Stimulated activated CD4-positive, alpha-beta T cell treated with anti-CD3 and anti-CD28 coated beads, Interleukin-1b, Interleukin-23, amount 100 ng/mL, for 4 hours (primary cell): ENCODE results near the gene SLC4A8.
"Not testable (repeated sequence)": the region's sequence is repeated elsewhere in the genome, so short reads cannot be mapped to it uniquely, and the experiment has no call there.

Experiments
- DNase-seq, 2 donors: peaks; one replicate each; pipeline ENCODE4 v3.0.0-alpha.2; 2020; ENCODE audit warnings: low read depth in 2 of 2

The SLC4A8 gene

DNA sequence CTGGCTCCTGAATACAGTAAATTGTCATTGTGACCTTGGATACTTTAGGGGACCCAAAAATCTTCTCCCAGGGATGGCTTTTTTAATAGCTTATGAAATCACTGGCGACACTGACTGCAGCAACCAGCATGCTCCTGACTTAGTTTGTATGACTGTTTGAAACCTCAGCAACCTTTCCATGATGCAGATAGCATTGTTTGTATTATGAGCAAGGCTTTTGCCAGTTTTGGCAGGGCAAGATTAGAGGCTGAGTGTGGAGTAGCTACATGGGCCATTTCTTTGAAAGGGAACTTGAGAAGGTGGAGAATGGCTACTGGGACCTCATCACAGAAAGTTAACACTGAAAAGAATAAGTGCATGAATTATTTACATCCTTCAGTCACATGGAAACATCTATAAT lies 50.9 kb downstream of the SLC4A8 start:
- DNase-seq = no peak

DNA sequence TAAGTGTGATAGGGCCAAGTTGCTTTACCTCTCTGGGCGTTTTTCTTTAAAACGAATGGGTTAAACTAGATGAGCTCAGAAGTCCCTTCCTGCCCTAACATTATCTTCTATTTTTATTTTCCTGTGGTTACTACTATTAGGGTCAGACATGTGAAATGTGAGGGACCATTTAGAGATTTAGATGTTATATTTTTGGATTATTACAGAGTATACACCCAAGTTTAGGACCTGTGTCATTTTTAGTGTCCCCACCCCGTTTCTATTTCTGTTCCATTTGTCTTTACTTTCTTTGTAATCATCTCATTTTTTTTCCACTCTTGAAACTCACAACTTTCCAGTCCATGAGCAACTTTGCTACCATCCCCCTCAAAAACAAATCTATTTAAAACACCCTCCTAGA lies 56.3 kb downstream of the SLC4A8 start:
- DNase-seq = no peak

DNA sequence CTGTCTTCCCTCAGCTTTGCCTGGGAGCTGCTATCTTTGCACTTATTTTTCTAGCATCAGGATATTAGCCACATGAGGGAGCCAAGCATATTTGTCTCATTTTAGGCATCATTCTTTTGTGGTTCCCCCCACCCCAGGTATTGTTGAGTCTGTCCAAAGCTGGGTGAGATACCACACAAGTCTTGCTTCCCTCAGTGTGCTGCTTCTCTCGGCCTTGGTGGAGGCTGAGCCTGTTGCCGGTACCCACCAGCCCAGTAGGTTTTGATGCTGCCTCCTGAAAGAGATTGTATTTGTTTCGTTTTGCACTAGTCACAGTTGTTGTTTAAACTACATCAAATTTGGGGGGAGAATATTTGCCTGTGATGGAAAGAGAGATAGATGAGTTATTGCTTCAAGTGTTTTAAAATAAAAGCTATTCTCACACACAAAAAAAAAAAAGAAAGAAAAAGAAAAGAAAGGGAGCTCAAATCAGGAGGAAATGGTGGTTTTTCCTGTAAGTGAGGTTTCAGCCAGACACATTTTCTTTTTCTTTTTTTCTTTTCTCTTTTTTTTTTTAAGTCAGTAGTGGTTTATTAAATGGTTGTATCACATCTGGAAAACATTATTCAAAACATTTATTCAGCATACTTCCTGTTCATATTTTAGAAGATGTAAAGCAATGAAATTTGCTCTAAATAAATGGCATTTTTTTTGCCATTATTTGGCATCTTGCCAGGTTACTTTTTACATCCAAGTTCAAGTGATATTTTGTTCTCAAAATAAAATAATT lies 58.5 kb downstream of the SLC4A8 start:
- DNase-seq = peak; percentile 7 to 18

DNA sequence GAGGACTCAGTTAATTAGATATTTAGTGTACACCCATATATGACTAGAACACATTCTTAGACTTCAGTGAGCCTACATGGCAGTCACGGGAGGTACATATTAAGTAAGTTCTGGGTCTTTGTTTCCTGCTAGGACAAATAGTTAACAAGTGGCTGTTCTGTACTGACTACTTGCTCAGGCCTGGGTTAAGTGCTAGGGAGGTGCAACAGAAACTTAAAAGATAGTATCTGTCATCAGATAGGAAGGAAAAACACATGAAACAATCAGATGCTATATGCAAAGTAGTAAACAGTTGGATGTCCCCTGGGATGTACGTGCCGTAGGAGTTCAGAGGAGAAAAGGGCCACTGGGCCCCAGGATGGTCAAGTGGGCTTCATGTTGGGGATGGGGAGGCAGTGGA lies 59.5 kb downstream of the SLC4A8 start:
- no peak for DNase-seq

DNA sequence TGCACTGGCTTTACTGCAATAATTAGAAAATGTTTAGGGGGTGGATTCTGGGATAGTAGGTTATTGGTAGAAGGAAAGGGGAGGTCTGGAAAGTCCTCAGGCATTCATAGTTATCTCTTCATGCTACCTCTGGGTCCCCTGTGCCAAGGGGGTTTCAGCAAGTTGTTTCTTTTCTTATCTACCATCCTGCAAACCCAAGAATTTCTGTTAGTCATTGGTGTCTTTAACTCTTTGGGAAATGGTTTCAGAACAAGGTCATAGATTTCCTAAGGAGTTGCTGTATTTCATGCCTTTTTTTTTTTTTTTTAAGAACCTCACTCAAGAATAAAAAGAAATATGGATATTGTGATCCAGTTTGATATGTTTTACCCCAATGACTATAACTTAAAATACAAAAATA lies 63.6 kb downstream of the SLC4A8 start:
- DNase-seq = no peak

DNA sequence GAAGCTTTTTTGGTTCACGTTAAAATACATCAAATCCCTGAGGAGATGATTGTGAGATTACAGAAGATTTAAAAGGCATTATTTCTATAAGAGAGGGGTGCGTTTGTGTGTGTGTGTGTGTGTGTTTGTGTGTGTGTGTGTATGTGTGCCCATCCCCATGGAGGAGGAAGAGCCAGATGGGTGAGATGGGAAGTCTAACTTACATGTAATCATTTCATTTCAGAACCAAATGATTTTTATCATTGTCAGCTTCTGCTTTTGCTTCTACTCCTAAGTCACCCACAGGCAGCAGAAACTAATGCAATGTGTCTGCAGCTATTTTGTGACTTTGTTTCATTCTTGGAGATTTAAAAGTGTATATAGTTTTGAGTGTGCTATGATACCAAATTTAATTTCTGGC lies 68.7 kb downstream of the SLC4A8 start:
- DNase-seq = no peak

DNA sequence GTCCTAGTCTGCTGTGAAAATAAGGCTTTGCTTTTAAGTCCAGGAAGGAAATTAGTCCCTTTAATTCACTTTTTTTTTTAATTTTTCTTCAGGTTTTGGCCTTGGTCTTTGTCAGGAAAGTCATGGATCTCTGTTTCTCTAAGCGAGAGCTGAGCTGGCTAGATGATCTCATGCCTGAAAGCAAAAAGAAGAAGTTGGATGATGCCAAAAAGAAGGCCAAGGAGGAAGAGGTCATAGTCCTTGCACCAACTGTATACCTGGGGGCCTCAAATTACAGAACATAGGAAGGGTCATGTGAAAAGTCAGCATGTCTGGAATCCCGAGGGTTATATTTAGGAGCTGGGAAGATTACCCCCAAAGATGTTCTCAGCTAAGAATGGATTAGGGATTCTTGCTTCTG lies 72.3 kb downstream of the SLC4A8 start:
- no peak for DNase-seq

DNA sequence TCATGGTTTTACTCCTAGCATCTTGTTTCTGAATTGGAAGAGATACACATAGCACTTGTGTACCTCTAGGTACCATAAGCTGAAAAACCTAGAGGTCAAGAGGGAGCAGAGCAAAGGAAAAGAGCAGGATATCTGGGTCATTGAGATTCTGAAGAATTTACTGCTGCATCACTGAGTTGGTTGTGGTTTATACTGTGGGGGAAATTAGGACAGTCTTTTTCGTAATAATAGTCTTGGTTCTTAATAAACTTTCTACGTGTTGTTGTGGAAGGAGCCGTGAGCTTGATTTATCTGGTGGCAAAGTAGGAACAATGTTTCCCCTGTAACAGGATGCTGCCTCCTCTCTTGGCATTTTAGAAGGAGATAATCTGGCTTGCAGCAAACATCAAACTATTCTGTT lies 80.2 kb downstream of the SLC4A8 start:
- no peak for DNase-seq

DNA sequence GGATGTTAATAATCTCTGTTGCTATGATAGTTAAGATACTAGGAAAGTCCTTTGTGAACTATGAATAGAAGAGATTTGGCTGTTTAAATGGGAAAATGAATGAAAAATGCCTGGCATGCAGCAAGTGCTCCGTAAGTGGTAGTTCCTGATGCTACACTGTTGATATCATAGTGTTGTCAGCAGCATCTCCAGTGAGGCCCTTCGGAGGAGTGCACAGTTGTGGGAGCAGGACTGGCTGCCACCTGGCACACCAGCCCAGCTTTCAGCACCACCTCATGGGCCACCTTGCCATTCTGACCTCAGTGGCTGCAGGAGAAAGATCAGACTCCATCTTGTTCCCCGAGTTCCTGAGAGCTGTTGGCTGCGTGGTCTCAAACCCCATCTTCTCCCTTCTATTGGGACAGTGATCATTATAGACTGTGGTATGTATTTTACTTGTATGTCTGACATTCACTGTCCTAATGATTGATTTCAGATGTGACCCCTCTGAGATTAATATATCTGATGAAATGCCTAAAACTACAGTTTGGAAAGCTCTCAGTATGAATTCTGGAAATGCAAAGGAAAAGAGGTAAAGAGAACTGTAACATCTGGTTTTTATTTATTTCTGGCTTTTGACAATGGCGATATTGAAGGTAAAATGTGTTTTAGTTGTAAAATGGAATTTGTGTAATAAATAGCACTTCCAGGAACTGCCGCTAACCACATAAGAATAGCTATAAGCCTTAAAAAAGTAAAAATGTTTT lies 80.9 kb downstream of the SLC4A8 start:
- no peak for DNase-seq

DNA sequence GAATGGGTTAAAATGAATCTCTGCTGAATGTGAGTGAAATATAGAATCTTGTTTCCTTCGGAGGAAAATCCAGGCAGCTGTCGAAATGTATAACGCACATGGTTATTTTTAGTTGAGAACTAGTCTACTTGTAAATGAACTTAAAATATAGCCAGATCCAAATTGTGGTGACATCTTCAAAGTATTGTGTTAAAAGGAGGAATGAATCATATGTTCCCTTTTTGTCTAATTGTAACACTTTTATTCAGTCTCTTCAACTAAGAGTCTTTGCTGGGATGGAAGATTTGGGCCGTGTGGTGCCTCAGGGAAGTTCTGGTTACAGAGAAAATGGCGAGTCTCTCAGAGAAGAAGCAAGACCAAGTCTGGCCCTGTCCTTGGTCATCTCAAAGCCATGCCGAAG lies 82.5 kb downstream of the SLC4A8 start:
- no peak for DNase-seq

DNA sequence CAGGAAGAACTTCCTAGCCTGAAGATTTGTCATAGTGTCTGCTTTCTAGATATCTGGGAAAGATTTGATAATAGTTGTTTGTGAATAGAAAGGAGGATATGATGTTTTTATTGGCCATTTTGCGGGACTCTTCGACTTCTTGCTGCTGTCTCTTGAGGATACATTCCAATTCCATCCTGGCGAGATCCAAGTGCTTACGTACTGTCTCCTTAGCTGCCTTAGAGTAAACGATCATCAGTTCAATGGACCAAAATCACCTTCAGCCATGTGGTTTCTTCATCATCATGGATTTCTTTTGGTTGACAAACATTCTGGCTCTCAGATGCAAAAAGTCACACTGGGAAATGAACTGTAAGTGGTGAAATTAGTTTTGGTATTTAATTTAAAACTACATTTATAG lies 83.7 kb downstream of the SLC4A8 start:
- no peak for DNase-seq

DNA sequence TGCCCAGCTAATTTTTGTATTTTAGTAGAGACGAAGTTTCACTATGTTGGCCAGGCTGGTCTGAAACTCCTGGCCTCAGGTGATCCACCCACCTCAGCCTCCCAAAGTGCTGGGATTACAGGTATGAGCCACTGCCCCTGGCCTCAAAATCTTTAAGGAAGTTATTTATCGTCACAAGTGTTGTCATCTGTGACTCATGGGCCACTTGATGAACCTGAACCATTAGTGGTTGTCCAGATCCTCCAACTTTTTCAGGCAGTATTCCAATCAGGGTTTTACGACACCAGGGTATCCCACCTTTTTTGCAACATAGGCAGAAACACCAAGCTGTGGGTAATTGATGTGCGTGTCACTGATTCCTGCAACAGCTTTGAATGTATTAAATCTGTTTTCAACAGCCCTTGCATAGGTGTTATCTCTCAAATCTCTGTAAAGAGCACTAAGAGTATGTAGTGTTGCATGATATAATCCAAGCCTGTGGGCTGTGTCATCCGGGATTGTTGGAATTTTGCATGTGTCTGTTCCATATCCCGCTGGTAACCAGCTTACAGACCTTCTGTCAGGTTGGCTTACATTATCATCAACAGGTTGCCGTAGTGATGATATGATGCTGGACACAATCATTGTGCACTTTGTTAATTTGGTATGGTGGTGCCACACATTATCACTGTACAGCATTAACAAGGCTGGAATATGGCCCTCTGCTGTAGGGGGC lies 87.1 kb downstream of the SLC4A8 start:
- no peak for DNase-seq

DNA sequence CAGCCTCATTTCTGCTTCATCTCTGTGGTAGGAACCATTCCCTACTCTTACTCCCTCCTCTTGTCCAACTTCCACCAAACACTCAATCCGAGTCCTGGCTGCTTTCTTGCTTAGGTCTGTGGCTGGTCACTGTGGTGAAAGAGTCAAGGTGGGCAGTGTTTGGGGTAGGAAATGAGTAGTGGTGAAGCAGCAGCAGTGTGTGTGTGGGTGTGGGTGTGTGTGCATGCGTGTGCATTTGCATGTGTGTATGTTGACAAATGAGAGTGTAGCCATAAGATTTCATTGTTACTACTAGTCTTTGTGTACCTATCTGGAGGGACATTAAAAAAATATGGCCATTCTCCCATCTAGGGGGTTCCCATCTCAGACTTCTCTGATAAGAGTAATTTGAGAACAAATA lies 87.8 kb downstream of the SLC4A8 start:
- DNase-seq = no peak

DNA sequence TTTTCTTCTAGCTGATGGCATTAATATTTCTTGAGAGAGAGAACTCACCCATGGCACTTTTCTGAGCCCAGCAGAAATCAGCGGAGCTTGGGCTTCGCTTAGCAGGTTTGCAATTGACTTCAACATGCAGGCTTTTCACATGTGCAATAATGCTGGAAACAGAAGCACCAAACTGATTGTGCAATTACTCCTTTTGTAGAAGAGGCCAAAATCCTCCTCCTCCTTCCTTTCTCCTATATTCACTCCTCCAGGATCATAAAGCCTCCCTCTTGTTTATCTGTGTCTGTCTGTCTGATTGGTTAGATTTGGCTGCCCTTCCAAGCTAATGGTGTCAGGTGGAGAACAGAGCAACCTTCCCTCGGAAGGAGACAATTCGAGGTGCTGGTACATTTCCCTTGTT lies 90.4 kb downstream of the SLC4A8 start:
- DNase-seq = not testable (repeated sequence)

DNA sequence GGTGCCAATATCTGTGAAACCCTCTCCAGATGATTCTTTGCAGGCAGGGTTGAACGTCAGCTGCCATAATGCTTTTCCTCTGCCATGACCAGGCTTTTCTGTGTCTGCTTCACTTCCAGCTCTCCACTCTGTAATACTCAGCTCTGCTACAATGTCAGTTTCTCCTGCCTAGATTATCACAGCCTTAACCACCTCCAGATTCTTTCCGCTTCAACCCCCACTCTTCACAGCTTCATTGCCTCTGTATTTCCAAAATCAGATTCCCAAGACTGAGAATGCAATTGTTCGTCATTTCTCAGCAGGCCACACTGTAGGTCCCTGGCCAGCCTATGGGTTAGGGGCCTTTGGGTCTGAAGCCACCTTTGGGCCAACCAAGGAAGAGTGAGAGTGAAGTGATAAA lies 92.7 kb downstream of the SLC4A8 start:
- DNase-seq = no peak

DNA sequence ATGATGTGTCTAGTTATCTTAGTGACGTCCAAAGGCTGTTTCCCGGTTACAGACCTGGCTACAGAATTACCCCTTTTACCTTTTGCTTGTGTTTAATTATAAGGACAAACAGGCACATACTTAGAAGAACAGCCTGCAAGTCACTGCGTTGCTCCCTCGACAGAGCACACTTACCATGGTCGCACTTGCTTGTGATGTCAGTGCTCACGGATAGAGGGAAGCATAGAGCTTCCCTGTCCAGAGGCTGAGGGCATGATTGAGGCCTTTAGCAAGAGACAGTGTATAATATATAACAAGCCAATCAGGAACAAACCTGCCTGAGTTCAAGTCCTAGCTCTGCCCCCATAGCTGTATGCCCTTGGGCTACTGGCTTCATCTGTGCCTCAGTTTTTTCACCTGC lies 93.2 kb downstream of the SLC4A8 start:
- DNase-seq = no peak

DNA sequence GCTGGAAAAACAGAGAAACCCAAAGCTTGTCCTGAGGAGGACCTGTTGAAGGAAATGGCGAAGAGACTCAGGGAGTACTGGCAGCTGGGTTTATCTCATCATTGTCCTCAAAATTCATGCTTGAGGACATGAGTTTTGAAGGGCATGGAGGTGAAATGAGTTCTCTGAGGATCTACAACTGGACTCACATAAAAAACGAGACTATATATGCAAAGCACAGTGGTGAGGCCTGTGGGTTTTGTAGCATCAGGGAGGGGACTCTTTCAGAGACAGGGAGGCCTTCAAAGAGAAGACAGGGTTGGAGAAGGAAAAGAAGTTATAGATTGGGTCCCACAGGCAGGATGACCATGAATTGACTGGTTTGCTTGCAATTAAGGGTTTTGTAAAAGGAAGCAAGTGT lies 95.1 kb downstream of the SLC4A8 start:
- no peak for DNase-seq

DNA sequence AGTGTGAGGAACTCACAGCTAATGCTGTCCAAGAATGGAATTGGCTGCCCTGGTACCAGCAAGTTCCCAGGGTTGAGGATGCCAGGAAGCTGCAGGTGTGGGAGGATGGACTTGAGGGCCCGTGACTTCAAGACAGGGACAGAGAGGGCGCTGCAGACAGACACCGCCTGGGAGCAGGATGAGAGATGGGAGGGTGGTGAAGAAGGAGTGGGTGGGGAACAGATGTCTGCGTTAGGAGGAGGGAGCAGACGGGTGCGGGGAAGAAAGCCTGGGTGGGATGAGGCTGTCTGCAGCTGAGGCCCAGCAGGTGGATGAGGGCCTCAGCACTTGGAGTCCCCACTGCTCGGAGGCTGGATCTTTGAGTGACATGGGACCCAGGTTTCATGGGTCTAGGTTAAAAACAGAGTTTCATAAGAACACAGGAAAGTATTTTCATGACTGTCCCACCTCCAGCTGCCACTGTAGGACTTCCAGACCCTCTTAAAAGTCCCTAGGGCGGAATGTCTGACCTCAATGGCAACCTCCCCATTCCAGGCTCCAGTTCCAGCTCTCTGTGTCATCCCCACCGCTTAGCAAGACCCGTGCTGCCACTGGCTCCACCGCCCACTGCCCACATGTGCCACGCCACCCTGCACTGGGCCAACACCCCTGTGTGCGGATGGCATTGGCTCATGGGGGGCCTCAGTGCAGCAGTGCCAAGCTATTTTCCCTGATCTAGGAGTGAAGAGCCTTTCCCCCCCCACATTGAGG lies 96.1 kb downstream of the SLC4A8 start:
- DNase-seq = no peak

DNA sequence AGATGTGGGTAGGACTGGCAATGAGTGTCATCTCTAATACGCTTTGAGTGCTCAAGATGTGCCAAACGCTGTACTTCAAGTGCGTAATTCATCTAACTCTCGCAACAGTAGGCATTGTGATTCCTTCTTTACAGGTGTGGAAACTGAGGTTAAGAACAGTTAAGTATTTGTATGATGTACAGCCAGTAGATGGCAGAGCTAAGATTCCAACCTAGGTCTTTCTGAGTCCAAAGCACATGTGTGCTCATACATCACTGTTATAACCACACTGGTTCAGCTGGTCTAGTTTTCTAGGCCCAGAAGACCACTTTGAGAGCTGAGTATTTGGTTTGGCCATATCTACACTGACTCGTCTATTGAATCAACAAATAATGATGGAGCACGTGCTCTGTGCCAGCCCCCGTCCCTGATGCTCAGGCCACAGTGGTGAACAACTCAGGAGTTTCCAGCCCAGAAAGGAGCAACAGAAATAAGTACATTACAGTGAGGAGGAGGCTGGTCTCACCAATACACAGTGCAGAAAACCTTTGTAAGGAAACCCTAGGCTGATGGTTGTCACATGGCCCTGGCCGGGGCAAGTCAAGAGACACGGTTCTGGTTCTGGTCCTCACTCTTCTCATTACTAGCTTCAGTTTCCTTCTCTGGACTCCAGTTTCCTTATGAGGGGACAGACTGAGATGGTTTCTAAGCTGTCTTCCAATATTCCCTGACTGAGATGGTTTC lies 97.1 kb downstream of the SLC4A8 start:
- DNase-seq = no peak

DNA sequence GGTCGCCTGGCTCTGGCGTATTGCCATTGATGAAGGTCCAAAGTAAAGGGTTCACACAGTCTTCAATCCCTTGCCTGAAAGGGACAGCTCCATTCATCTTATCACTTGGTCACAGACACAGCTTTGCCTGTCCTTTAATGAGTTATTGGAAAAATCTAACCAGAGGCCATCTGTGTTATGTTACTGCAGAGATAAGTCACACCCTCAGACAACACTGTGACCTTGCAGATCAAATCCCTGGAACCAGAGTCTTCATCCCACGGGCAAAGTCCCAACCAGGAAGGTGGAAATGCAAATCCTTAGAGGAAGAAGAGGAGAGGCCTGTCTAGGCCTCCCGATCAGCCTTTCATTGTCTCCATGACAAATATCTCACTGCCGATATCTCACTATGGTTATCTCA lies 98.1 kb downstream of the SLC4A8 start:
- DNase-seq = no peak

DNA sequence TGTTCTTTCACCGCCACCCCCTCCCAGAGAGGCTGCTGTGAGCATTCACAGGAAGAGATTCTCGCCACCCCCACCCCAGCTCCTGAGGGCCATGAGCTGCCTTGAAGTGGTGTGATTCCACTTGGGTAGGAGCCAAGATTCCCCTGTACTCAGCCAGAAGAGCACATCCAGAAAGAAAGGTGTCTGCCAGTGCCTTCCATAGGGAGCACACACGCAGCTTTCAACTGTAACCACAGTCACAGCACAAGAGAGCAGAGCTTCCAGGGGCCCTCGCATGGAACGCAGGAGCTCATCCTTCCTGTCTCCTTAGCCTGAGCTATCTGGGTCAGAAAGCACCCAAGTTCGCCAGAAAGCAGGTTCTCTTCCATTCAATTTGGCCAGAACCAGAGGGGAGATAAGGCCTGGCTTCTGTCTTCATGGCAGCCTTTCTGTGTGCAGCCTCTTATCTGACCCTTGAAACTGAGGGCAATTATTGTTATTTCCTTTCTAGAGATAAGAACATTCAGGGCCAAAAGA lies 99.8 kb downstream of the SLC4A8 start:
- no peak for DNase-seq
